Bone marrow (tissue), 2 donors: Measurements from ENCODE around the gene CLIC3.

ENCODE experiments used
- DNase-seq, 2 donors: peaks; one replicate each; lab custom pipeline; 2025; lab: John Stamatoyannopoulos, UW

CLIC3 gene

GRCh38 chr9:136951541-136952320, 44.6 kb downstream of the CLIC3 start, which contains the start of gene LCN12:
Gene LCN12, plus strand, starts transcription at chr9:136952273. Its CDS starts 55 bp downstream, at chr9:136952328.
- DNase-seq: no peak

GRCh38 chr9:136950656-136951276, 45.6 kb downstream of the CLIC3 start:
- DNase-seq: no peak

DNA sequence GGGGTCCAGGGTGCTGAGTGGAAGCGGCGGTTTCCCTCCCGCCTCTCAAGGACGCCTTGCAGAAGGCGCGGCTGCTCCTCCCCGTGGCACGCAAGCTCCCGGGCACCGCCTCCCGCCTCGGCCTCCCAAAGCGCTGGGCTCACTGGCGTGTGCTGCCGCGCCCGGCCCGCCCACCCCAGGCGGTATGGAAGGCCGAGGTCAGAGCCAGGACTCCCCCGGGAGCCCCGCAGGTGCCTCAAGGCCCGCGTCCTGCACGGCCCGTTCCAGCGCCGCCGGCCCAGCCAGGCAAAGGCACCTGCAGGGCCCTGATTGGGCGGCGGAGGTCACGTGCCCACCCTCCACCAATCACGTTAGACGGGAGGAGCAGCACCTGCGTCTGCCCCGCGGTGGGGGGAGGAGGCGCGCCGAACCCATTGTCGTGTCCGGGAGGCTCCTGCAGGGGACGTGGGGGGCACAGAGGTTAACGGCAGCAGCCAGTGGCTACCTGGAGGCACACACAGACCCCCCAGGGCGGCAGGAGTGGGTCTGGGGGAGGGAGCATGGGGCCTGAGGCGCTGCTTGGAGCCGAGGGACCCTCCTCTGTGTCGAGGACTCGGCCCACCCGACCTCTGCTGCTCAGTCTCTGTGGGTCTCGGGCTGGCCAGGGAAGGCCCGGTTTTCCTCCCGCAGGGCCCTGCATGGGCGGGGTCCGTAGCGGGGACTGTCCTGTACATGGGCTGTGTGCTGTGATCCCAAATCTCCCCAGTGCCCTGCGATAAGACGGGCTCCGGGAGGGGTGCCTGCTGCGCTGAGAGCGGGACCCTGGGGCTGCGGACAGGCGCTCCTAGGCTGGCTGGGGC, 46.3 kb downstream of the CLIC3 start:
- peak; percentile 68 to 84 for DNase-seq

- DNase-seq: no peak
These were observed 47.0 kb downstream of the CLIC3 start for GRCh38 chr9:136949239-136949816.

- peak in 1 of 2 donors; percentile 8 for DNase-seq
These were observed 48.3 kb downstream of the CLIC3 start for GRCh38 chr9:136947955-136948510.

DNA sequence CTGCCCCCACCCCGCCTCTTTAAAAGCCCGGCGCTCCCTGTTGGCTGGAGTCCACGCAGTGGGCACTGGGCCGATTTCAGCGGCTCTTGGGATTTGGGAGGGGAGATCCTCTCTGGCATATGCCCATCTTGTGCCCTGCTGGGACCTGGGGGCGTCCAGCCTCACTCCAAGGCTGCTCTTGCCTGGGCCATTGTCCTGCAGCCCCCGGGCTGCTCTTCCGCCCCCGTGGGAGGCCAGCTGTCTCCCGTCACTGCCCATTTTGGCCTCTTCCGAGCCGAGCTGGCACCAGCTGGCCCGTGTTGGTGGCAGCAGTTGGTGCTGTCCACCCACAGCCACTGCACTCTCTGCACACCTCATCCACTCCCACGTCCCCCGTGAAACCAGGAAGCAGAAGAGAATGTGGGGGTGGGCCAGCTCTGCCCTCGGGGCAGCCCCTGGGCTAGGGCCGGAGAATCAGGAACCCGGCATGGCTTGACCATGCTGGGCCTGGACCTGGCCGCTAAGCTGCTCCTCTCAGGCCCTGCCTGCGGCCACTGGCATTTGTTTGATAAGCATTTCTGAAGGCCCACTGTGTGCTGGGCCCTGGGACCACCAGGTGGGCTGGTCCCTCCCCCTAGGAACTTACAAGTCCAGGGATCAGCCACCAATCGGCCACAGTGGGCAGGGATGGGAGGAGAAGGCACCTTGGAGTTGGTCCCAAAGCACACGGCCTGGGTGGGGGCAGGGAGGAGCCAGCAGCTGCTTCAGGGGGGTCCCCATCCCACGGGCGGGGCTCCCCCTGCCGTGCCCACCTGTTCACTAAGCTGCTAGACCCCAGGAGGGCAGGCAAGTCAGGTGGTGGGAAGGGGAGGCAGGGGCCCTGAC, 49.1 kb downstream of the CLIC3 start:
- no peak for DNase-seq

DNA sequence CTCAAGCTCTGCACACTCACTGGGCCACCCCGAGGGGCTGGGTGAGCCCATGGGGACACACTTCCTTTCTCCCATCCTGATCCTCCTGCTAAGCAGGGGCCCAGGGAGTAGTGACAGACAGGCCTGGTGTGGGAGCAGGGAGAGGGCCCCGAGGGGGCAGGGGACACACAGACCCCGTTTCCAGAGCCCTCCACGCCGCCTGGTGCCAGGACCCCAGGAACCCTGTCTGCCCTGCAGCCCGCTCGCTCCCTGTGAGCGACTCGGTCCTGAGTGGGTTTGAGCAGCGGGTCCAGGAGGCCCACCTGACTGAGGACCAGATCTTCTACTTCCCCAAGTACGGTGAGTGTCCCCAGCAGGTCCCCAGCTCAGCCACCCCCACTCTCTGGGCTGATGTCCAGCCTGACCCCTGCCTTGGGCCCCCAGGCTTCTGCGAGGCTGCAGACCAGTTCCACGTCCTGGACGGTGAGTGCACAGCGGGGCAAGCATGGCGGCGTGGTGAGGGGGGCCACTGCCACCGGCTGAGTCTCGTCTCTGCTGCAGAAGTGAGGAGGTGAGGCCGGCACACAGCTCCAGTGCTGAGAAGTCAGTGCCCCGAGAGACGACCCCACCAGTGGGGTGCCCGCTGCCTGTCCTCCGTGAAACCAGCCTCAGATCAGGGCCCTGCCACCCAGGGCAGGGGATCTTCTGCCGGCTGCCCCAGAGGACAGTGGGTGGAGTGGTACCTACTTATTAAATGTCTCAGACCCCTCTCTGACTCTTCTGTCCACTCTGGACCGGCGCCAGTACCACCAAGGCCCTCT, 49.9 kb downstream of the CLIC3 start:
- no peak for DNase-seq

DNA sequence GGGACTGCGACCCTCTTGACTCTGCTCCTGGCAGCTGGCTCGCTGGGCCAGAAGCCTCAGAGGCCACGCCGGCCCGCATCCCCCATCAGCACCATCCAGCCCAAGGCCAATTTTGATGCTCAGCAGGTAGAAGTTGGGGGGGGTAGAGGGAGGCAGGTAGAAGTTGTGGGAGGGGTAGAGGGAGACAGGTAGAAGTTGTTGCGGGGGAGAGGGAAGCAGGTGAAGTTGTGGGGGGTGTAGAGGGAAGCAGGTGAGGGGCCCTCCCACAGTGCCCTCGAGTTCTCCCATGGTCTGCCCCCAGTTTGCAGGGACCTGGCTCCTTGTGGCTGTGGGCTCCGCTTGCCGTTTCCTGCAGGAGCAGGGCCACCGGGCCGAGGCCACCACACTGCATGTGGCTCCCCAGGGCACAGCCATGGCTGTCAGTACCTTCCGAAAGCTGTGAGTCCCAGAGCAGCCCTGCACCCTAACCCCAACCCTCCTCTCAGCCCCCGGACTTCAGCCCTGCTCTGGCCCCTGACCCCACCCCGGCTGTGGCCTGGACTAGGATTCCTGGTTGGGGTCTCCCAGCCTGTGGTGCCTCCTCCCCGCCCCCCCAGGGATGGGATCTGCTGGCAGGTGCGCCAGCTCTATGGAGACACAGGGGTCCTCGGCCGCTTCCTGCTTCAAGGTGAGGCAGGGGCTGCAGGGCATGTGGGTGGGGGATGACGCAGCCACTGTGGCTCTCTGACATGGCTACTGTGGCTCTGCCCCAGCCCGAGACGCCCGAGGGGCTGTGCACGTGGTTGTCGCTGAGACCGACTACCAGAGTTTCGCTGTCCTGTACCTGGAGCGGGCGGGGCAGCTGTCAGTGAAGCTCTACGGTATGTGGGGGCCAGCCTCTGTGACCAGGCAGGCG, 50.8 kb downstream of the CLIC3 start:
- no peak for DNase-seq
